K562 (cell line): ENCODE measurements around the gene PGPEP1. TPM values are rescaled to one million over a fixed set of nuclear protein-coding genes. Genes with fewer than 3 reads are reported as not detected.
"Not testable (repeated sequence)": the region's sequence is repeated elsewhere in the genome, so short reads cannot be mapped to it uniquely, and the experiment has no call there.

ENCODE experiments used
- ATAC-seq: fragments of 200-7000 bp; cut with Tn5 transposase; 3 replicates; pipeline ENCODE4 v1.9.1; 2020; ENCODE audit warnings: moderate library complexity
- BruUV-seq: library from RNA; stranded (reverse); fragments of 400-500 nt; replicated peaks from 2 replicates; lab custom pipeline; 2021; lab: Mats Ljungman, UMichigan
- CTCF ChIA-PET: fragments of 300-600 bp; formaldehyde crosslinking; extraction: SDS; loops from one replicate; lab custom pipeline; 2021; ENCODE audit warnings: low intra/inter-chr PET ratio; lab: Yijun Ruan, JAX
- POLR2A ChIA-PET: fragments of 300-600, 350-650 bp; sonication (Branson Sonifier 250); formaldehyde crosslinking; extraction: SDS; loops from one replicate; lab custom pipeline; 2021; ENCODE audit warnings: antibody characterized with exemption, inconsistent platforms; lab: Yijun Ruan, JAX
- DNase-seq, 4 experiments: peaks; one replicate each; pipeline versions ENCODE4 v3.0.0 to v3.0.0-alpha.2; 2011 to 2018; ENCODE audit warnings: low spot score in 3 of 4, mixed read lengths in 3 of 4; ENCODE audit errors: extremely low read depth in 1 of 4
- FAIRE-seq: peaks from 2 replicates; lab custom pipeline; 2011; peaks lifted over from hg19 to GRCh38; lab: Jason Lieb, UNC
- H2AFZ ChIP-seq: 2 replicates; pipeline ENCODE4 v1.6.0; 2011; ENCODE audit warnings: low read depth, low read length, control low read depth, inconsistent platforms
- H3K27ac ChIP-seq: fragments of 200-600 bp; 3 replicates; pipeline ENCODE4 v1.8.0; 2011; ENCODE audit warnings: low read depth, mild to moderate bottlenecking, control low read depth, inconsistent platforms, low read length, moderate library complexity, mixed read lengths; ENCODE audit errors: extremely low read depth
- H3K27me3 ChIP-seq, 2 experiments: fragments of 300-600 bp in 1 of 2; 2 replicates in 1 of 2; 3 replicates in 1 of 2; pipeline versions ENCODE4 v1.6.0 to v1.8.0; 2011; ENCODE audit warnings: inconsistent platforms in 2 of 2, low read length in 2 of 2, mild to moderate bottlenecking in 1 of 2, mixed read lengths in 1 of 2, moderate library complexity in 1 of 2; ENCODE audit not compliant: control insufficient read depth in 2 of 2, insufficient read depth in 2 of 2
- H3K36me3 ChIP-seq: fragments of 300-600 bp; 3 replicates; pipeline ENCODE4 v1.8.0; 2011; ENCODE audit warnings: mild to moderate bottlenecking, low read length, inconsistent platforms; ENCODE audit not compliant: control insufficient read depth, insufficient read depth
- H3K4me1 ChIP-seq, 2 experiments: fragments of 200-600 bp in 1 of 2; replicated peaks in 1 of 2; 2 replicates in 1 of 2; 3 replicates in 1 of 2; pipeline versions ENCODE4 v1.5.1 to v1.8.0; 2011; ENCODE audit warnings: inconsistent platforms in 2 of 2, low read length in 2 of 2, mild to moderate bottlenecking in 1 of 2, mixed read lengths in 1 of 2, moderate library complexity in 1 of 2; ENCODE audit not compliant: control insufficient read depth in 2 of 2, insufficient read depth in 2 of 2
- H3K4me2 ChIP-seq: 2 replicates; pipeline ENCODE4 v1.6.1; 2011; ENCODE audit warnings: low read length, control low read depth, inconsistent platforms, mixed read lengths; ENCODE audit not compliant: insufficient read depth
- H3K4me3 ChIP-seq: fragments of 200-600 bp; sonication (generic), shearing (Covaris generic); 2 replicates; pipeline ENCODE4 v1.5.1; 2016; ENCODE audit warnings: control low read depth, inconsistent platforms
- H3K79me2 ChIP-seq: fragments of 200-600 bp; 3 replicates; pipeline ENCODE4 v1.8.0; 2011; ENCODE audit warnings: low read length, inconsistent platforms; ENCODE audit not compliant: control insufficient read depth, insufficient read depth
- H3K9ac ChIP-seq, 2 experiments: 2 replicates each; pipeline versions ENCODE4 v1.6.0 to v1.6.1; 2011; ENCODE audit warnings: low read depth in 2 of 2, low read length in 2 of 2, control low read depth in 1 of 2, inconsistent platforms in 1 of 2, mild to moderate bottlenecking in 1 of 2, mixed read lengths in 1 of 2; ENCODE audit not compliant: insufficient read depth in 1 of 2
- H3K9me1 ChIP-seq: one replicate; pipeline ENCODE4 v1.6.0; 2011; ENCODE audit warnings: inconsistent platforms, mild to moderate bottlenecking, low read length, moderate library complexity; ENCODE audit not compliant: control insufficient read depth, insufficient read depth
- H3K9me3 ChIP-seq: replicated peaks from 2 replicates; pipeline ENCODE4 v1.5.1; 2011; ENCODE audit warnings: low read depth, low read length, inconsistent platforms; ENCODE audit not compliant: control insufficient read depth, insufficient read depth
- H4K20me1 ChIP-seq: replicated peaks from 2 replicates; pipeline ENCODE4 v1.6.1; 2011; ENCODE audit warnings: low read length, inconsistent platforms, mixed read lengths; ENCODE audit not compliant: control insufficient read depth, insufficient read depth
- FOSL1 ChIP-seq: fragments of 200-800 bp; sonication (Bioruptor generic); conservative IDR thresholded peaks from 2 replicates; pipeline ENCODE4 v1.6.1; 2016; ENCODE audit warnings: missing genetic modification characterization, missing compliant biosample characterization
- KDM1A ChIP-seq, 2 experiments: fragments of 450-650 bp; IDR thresholded peaks; 2 replicates each; pipeline ENCODE4 v1.6.1; 2016; ENCODE audit warnings: mild to moderate bottlenecking in 2 of 2
- WGBS: fragments of 100-300 bp; shearing (Covaris generic); methylation state at CpG from one replicate; pipeline ENCODE4 v1.1.6; 2016; ENCODE audit warnings: low coverage, mixed read lengths; ENCODE audit not compliant: insufficient coverage; ENCODE audit errors: missing lambda C conversion rate; 5-methylcytosine and 5-hydroxymethylcytosine counted together
- in situ Hi-C: fragments of 300-500 bp; cut with MboI; formaldehyde crosslinking; loops from 4 replicates; pipeline ENCODE4 v1.15.0; 2018; ENCODE audit warnings: inconsistent platforms, mixed read lengths
- intact Hi-C: fragments of 100-400 bp; cut with micrococcal nuclease; formaldehyde crosslinking; loops from 2 replicates; pipeline ENCODE4 v1.14.2; 2022
- polyA plus RNA-seq, 8 experiments: library from polyadenylated mRNA; depleted of rRNA in 4 of 8; stranded (reverse) in 5 of 8; unstranded in 3 of 8; fragments of >200 nt; fragmentation: Nextera tagmentation in 2 of 8; fragmentation: Illumina TruSeq in 1 of 8; extraction: Ambion mirVana in 2 of 8; extraction: Trizol in 1 of 8; gene quantifications; 2 replicates each; pipeline versions ENCODE4 v1.2.1 to v1.2.3, GENCODE V29; 2011 to 2014; ENCODE audit warnings: inconsistent platforms in 1 of 8, missing spikeins in 1 of 8
- total RNA-seq, 7 experiments: library from RNA; depleted of rRNA in 6 of 7; stranded (reverse); fragments of >200 nt in 6 of 7; fragmentation: Illumina TruSeq in 2 of 7; extraction: Trizol in 2 of 7; gene quantifications; 2 replicates each; pipeline versions ENCODE4 v1.2.1 to v1.2.3, GENCODE V29; 2011 to 2021; ENCODE audit warnings: low replicate concordance in 1 of 7
- TF ChIP-seq, protein P1 (sequence below), 2 experiments: fragments of 450-650 bp in 1 of 2; sonication (generic) in 1 of 2; formaldehyde crosslinking in 1 of 2; IDR thresholded peaks in 1 of 2; conservative IDR thresholded peaks in 1 of 2; 2 replicates each; pipeline versions ENCODE4 v1.6.1 to v1.8.1; 2016 to 2023; ENCODE audit warnings: mild to moderate bottlenecking in 2 of 2, moderate library complexity in 2 of 2, inconsistent platforms in 1 of 2, missing genetic modification reagents in 1 of 2

Gene PGPEP1
- total and polyA plus RNA-seq, 9 of the 15 experiments (the other 6 are each of a cell fraction or from before 2014, with no cell fraction given) = 10.0 to 69.6 (median 33.5) TPM

DNA sequence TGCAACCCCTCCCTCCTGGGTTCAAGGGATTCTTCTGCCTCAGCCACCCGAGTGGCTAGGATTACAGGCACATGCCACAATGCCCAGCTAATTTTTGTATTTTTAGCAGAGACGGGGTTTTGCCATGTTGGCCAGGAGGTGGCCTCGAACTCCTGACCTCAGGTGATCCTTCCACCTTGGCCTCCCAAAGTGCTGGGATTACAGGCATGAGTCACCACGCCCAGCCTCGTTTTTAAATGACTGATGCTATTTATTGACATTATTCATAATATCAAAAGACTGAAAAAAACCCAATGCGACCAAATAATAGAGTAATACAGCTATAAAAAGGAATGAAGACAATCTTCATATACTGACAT is 16.0 kb upstream of the PGPEP1 start:
- not testable (repeated sequence) for H4K20me1 ChIP-seq, H3K4me3 ChIP-seq, ATAC-seq, H3K4me2 ChIP-seq, DNase-seq, H3K9me1 ChIP-seq, H3K27ac ChIP-seq, FAIRE-seq, H3K27me3 ChIP-seq, BruUV-seq, H3K9me3 ChIP-seq
- Histone ChIP-seq H3K79me2 (peaks cover 41% of the 10 kb centered on the region), H2AFZ (peak overlapping the region; percentile 94), H3K36me3 (peaks cover 22% of the 10 kb centered on the region), H3K4me1 (peaks cover 43 to 50% of the 10 kb centered on the region in 2 experiments), H3K9ac (peak overlapping the region in 1 of 2 experiments; percentile 93; a peak in 1 of 4 replicates)
- intact Hi-C loops = loop anchor here (10.0 kb wide), 1 partner anchor 210 kb away; no protein-coding TSS in a partner anchor
- TF ChIP-seq, protein P1, sequence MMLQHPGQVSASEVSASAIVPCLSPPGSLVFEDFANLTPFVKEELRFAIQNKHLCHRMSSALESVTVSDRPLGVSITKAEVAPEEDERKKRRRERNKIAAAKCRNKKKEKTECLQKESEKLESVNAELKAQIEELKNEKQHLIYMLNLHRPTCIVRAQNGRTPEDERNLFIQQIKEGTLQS (IDR thresholded peaks at IDR 0.05) = peak; percentile 72
- TF ChIP-seq, protein P1 (CRISPR knock-in tag; conservative IDR thresholded peaks at IDR 0.05) = not testable (repeated sequence)
- TF ChIP-seq FOSL1 (tag) = 0 out of 2 replicates have a peak, but pooled peaks have one; percentile 20
- TF ChIP-seq KDM1A (IDR thresholded peaks at IDR 0.05) = 0 out of 4 replicates have a peak, but pooled peaks of 1 of the 2 experiments have one; percentile 28
- POLR2A ChIA-PET = interaction anchor here (0.6 to 9.8 kb wide), 2 partner anchors 44 to 50 kb away, joined by 4 to 122 read pairs; partner anchors contain the start of gene JUND
- 48% methylated on average over 6 of the region's 6 CpGs for WGBS
- in situ Hi-C loops = loop anchor here (5.0 kb wide), 1 partner anchor 47 kb away; no protein-coding TSS in a partner anchor
- CTCF ChIA-PET = interaction anchor here (1.2 kb wide), 1 partner anchor 45 kb away, joined by 7 read pairs; no protein-coding TSS in a partner anchor
